Measurements from ENCODE around the gene RNF19B. TPM values are rescaled to one million over a fixed set of nuclear protein-coding genes. Genes with fewer than 3 reads are reported as not detected.

Gene RNF19B
- total and polyA plus RNA-seq, 4 experiments from 2014 or later, result 1.1 to 30.6 (median 16.6) TPM

GRCh38 chr1:32895325-32896215 lies 69.0 kb downstream of the RNF19B start:
- intact Hi-C loops (cut with micrococcal nuclease), result no loop called here
- no peaks in the 10 kb centered on the region for H3K36me3 ChIP-seq (ENCODE audit: insufficient read depth, low read length)
- H3K4me1 ChIP-seq (ENCODE audit: insufficient read depth, low read length), result peaks cover 5% of the 10 kb centered on the region
- no peaks in the 10 kb centered on the region for H3K9me3 ChIP-seq (ENCODE audit: control insufficient read depth in 1 of 2, low read length in 2 of 2)
- Mint-ChIP-seq H3K27ac (peak overlapping the region in 1 of 7 donors; percentile 72), H3K27me3 (peaks cover 30 to 52% of the 10 kb centered on the region in 2 donors), H3K36me3 (no peaks in the 10 kb centered on the region), H3K4me1 (peaks cover 4 to 14% (median 11%) of the 10 kb centered on the region in 4 donors), H3K4me3 (no peak overlapping the region), H3K9me3 (peaks cover 0 to 2% (median 0%) of the 10 kb centered on the region in 8 donors)
- H3K4me3 ChIP-seq (ENCODE audit: low read length in 2 of 2), result no peak overlapping the region
- POLR2A ChIA-PET (ENCODE audit: partially characterized antibody), result no interaction called here
- DNase-seq, result no peak
- H3K27ac ChIP-seq (ENCODE audit: low read depth, low read length), result no peak overlapping the region
- peaks cover 30% of the 10 kb centered on the region for H3K27me3 ChIP-seq (ENCODE audit: insufficient read depth, low read length)
- CTCF ChIA-PET (ENCODE audit: partially characterized antibody), result interaction anchor here (1.0 kb wide), 1 partner anchor 183 kb away, joined by 3 read pairs; no protein-coding TSS in a partner anchor

- Histone ChIP-seq H3K27ac (ENCODE audit: low read depth, low read length) (no peak overlapping the region), H3K27me3 (ENCODE audit: insufficient read depth, low read length) (peaks cover 26% of the 10 kb centered on the region), H3K9me3 (ENCODE audit: control insufficient read depth in 1 of 2, low read length in 2 of 2) (no peaks in the 10 kb centered on the region), H3K4me3 (ENCODE audit: low read length in 2 of 2) (no peak overlapping the region), H3K36me3 (ENCODE audit: insufficient read depth, low read length) (no peaks in the 10 kb centered on the region), H3K4me1 (ENCODE audit: insufficient read depth, low read length) (peaks cover 3% of the 10 kb centered on the region)
- no peak overlapping the region for H3K4me3 Mint-ChIP-seq
- intact Hi-C loops (cut with micrococcal nuclease), result no loop called here
- H3K27ac Mint-ChIP-seq, result no peak overlapping the region
- peaks cover 4 to 11% (median 9%) of the 10 kb centered on the region in 4 donors for H3K4me1 Mint-ChIP-seq
- ChIA-PET POLR2A (ENCODE audit: partially characterized antibody) (no interaction called here), CTCF (ENCODE audit: partially characterized antibody) (interaction anchor here (1.0 kb wide), 1 partner anchor 182 kb away, joined by 3 read pairs; no protein-coding TSS in a partner anchor)
- H3K9me3 Mint-ChIP-seq, result peaks cover 0 to 2% (median 0%) of the 10 kb centered on the region in 8 donors
- no peak for DNase-seq
- H3K36me3 Mint-ChIP-seq, result peaks cover 0 to under 1% of the 10 kb centered on the region in 2 donors
- H3K27me3 Mint-ChIP-seq, result peaks cover 30 to 58% of the 10 kb centered on the region in 2 donors
Observed at GRCh38 chr1:32894681-32895080, 69.9 kb downstream of the RNF19B start.

- Histone ChIP-seq H3K9me3 (ENCODE audit: control insufficient read depth in 1 of 2, low read length in 2 of 2) (no peaks in the 10 kb centered on the region), H3K4me1 (ENCODE audit: insufficient read depth, low read length) (peaks cover 3% of the 10 kb centered on the region), H3K27ac (ENCODE audit: low read depth, low read length) (no peak overlapping the region), H3K36me3 (ENCODE audit: insufficient read depth, low read length) (no peaks in the 10 kb centered on the region), H3K4me3 (ENCODE audit: low read length in 2 of 2) (no peak overlapping the region), H3K27me3 (ENCODE audit: insufficient read depth, low read length) (peaks cover 24% of the 10 kb centered on the region)
- Mint-ChIP-seq H3K4me3 (peak overlapping the region in 4 of 8 donors; percentile 34 to 83 (median 70)), H3K4me1 (peaks cover 4 to 11% (median 9%) of the 10 kb centered on the region in 4 donors), H3K36me3 (peaks cover 0 to 6% of the 10 kb centered on the region in 2 donors), H3K27ac (no peak overlapping the region), H3K27me3 (peaks cover 34 to 62% of the 10 kb centered on the region in 2 donors), H3K9me3 (peaks cover 0 to 2% (median 0%) of the 10 kb centered on the region in 8 donors)
- ChIA-PET CTCF (ENCODE audit: partially characterized antibody) (interaction anchor here (1.2 kb wide), 1 partner anchor 15 kb away, joined by 3 read pairs; no protein-coding TSS in a partner anchor), POLR2A (ENCODE audit: partially characterized antibody) (no interaction called here)
- DNase-seq, result no peak
- intact Hi-C loops (cut with micrococcal nuclease), result no loop called here
Observed at GRCh38 chr1:32894019-32894600, 70.5 kb downstream of the RNF19B start.

DNA sequence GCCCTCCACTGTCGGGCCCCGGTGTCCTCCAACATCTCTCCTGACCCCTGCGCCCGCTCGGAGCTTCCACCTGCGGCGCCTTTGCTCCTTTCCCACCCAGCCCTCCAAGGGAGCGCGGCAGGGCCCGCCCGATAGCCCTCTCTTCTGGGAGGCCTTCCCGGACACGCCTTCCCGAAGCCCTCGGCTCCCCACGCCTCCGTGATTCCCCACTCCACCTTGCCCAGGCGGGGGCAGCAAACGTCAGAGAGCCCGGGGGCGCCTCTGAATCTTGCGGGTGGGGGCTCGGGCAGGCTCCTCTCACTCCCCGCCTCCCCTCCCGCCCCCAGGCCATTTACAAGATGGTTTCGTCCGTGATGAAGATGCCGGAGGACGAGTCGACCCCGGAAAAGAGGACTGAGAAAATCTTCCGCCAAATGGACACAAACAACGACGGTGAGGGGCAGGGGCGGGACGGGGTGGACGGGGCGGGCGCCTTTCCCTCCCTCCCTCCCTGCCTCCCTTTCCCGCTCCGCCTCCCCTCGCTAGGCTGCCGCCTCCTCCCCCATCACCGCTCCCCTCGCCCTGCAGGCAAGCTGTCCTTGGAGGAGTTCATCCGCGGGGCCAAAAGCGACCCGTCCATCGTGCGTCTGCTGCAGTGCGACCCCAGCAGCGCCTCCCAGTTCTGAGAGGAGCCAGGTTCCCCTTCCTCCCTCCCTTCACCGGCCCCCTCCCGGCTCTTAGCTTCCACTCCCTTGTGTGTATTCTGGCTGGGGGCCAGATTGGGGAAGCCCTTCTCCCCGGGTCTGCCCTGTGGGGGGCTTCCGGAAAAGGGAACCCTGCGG lies 71.2 kb downstream of the RNF19B start:
- POLR2A ChIA-PET (ENCODE audit: partially characterized antibody), result interaction anchor here (0.7 to 1.3 kb wide), 2 partner anchors 10 to 71 kb away, joined by 3 to 4 read pairs; partner anchors contain the start of gene RNF19B
- DNase-seq, result no peak
- CTCF ChIA-PET (ENCODE audit: partially characterized antibody), result interaction anchor here (1.2 kb wide), 1 partner anchor 15 kb away, joined by 3 read pairs; no protein-coding TSS in a partner anchor
- no peak overlapping the region for H3K27ac ChIP-seq (ENCODE audit: low read depth, low read length)
- H3K4me3 Mint-ChIP-seq, result peak overlapping the region; percentile 46 to 83 (median 58)
- H3K27me3 Mint-ChIP-seq, result peaks cover 36 to 63% of the 10 kb centered on the region in 2 donors
- H3K27ac Mint-ChIP-seq, result no peak overlapping the region
- H3K4me3 ChIP-seq (ENCODE audit: low read length in 2 of 2), result no peak overlapping the region
- peaks cover 3% of the 10 kb centered on the region for H3K4me1 ChIP-seq (ENCODE audit: insufficient read depth, low read length)
- no peaks in the 10 kb centered on the region for H3K9me3 ChIP-seq (ENCODE audit: control insufficient read depth in 1 of 2, low read length in 2 of 2)
- peaks cover 21% of the 10 kb centered on the region for H3K27me3 ChIP-seq (ENCODE audit: insufficient read depth, low read length)
- H3K9me3 Mint-ChIP-seq, result peaks cover 0 to 2% (median 0%) of the 10 kb centered on the region in 8 donors
- no peaks in the 10 kb centered on the region for H3K36me3 ChIP-seq (ENCODE audit: insufficient read depth, low read length)
- H3K4me1 Mint-ChIP-seq, result peaks cover 4 to 11% (median 9%) of the 10 kb centered on the region in 4 donors
- intact Hi-C loops (cut with micrococcal nuclease), result no loop called here
- peaks cover 0 to 6% of the 10 kb centered on the region in 2 donors for H3K36me3 Mint-ChIP-seq

DNA sequence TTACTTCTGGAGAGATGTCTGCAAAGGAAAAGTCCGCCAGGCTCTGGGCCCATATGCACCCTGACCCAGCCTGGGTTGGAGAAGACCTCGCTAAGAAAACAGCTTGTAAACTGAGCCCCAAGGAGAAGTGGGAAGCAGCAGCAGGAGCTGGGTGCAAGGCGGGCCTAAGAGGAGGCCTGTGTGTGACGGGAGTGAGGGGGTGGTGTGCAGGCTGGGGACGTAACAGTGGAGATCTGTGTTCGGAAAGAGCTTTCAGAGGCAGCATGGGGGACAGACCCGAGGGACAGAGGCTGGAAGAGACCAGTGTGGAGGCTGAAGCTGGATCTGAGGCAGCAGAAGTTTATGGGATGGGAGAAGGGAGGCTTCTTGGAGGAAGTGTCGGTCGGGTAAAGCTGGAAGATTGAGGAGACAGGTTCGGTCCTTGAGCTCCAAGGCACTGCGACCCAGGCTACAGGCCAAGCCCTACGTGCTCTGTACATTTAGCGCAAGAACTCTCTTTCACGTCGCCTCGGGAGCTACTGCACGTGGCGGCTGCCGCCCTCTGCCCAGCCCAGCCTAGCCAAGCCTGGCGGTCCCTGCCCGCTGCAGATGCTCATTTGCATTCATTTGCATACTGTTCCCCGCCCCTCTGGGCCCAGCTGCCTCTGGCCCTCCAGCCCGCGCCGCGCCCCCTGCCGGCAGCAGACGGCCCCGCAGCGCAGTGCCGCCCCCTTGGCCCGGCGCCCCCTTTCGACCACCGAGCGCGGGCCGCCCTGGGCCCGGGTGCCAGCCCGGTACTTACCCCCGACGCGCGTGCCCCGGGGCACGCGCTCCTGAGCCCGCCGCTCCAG lies 72.0 kb downstream of the RNF19B start:
- Mint-ChIP-seq H3K4me1 (peaks cover 4 to 11% (median 9%) of the 10 kb centered on the region in 4 donors), H3K4me3 (peak overlapping the region; percentile 59 to 80 (median 71)), H3K36me3 (peaks cover 0 to 6% of the 10 kb centered on the region in 2 donors), H3K27ac (no peak overlapping the region), H3K9me3 (peaks cover 0 to 2% (median 0%) of the 10 kb centered on the region in 8 donors), H3K27me3 (peaks cover 40 to 68% of the 10 kb centered on the region in 2 donors)
- Histone ChIP-seq H3K4me1 (ENCODE audit: insufficient read depth, low read length) (peaks cover 3% of the 10 kb centered on the region), H3K36me3 (ENCODE audit: insufficient read depth, low read length) (no peaks in the 10 kb centered on the region), H3K4me3 (ENCODE audit: low read length in 2 of 2) (no peak overlapping the region), H3K27ac (ENCODE audit: low read depth, low read length) (no peak overlapping the region), H3K27me3 (ENCODE audit: insufficient read depth, low read length) (peaks cover 21% of the 10 kb centered on the region), H3K9me3 (ENCODE audit: control insufficient read depth in 1 of 2, low read length in 2 of 2) (no peaks in the 10 kb centered on the region)
- DNase-seq, result no peak
- POLR2A ChIA-PET (ENCODE audit: partially characterized antibody), result interaction anchor here (0.7 to 1.3 kb wide), 2 partner anchors 9 to 72 kb away, joined by 3 to 4 read pairs; partner anchors contain the start of gene RNF19B
- intact Hi-C loops (cut with micrococcal nuclease), result no loop called here
- CTCF ChIA-PET (ENCODE audit: partially characterized antibody), result interaction anchor here (0.8 kb wide), 1 partner anchor 14 kb away, joined by 3 read pairs; no protein-coding TSS in a partner anchor

DNA sequence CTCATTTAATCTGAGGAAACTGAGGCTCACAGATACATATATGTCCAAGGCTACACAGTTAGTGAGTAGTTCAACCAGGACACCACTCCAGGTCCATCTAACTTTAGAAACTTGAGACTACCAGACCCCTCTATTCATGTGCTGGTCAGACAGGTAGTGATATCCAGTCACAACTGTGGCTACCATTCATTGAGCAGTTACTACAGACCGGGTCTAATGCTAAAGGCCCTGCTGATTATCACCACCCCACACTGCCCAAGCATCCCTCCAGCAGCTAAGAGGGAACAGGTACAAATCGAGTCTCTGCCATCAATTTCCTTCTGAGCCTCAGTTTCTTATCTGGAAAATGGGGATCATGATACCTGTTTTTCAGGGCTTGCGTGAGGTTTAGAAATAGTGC lies 73.0 kb downstream of the RNF19B start:
- Mint-ChIP-seq H3K4me1 (peaks cover 5 to 14% (median 11%) of the 10 kb centered on the region in 4 donors), H3K36me3 (peaks cover 0 to 6% of the 10 kb centered on the region in 2 donors), H3K27me3 (peaks cover 46 to 70% of the 10 kb centered on the region in 2 donors), H3K9me3 (peaks cover 0 to 2% (median 0%) of the 10 kb centered on the region in 8 donors), H3K4me3 (peak overlapping the region in 3 of 8 donors; percentile 59 to 61 (median 61)), H3K27ac (peak overlapping the region in 1 of 7 donors; percentile 9)
- H3K27ac ChIP-seq (ENCODE audit: low read depth, low read length), result no peak overlapping the region
- peaks cover 21% of the 10 kb centered on the region for H3K27me3 ChIP-seq (ENCODE audit: insufficient read depth, low read length)
- no peaks in the 10 kb centered on the region for H3K36me3 ChIP-seq (ENCODE audit: insufficient read depth, low read length)
- intact Hi-C loops (cut with micrococcal nuclease), result no loop called here
- ChIA-PET POLR2A (ENCODE audit: partially characterized antibody) (no interaction called here), CTCF (ENCODE audit: partially characterized antibody) (no interaction called here)
- no peak overlapping the region for H3K4me3 ChIP-seq (ENCODE audit: low read length in 2 of 2)
- no peak for DNase-seq
- H3K9me3 ChIP-seq (ENCODE audit: control insufficient read depth in 1 of 2, low read length in 2 of 2), result no peaks in the 10 kb centered on the region
- H3K4me1 ChIP-seq (ENCODE audit: insufficient read depth, low read length), result peaks cover 3% of the 10 kb centered on the region
